Fibroblast of the aortic adventitia (primary cell): ENCODE results near the gene GRM8. TPM values are rescaled to one million over a fixed set of nuclear protein-coding genes. Genes with fewer than 3 reads are reported as not detected.
"Not testable (repeated sequence)": the region's sequence is repeated elsewhere in the genome, so short reads cannot be mapped to it uniquely, and the experiment has no call there.

Experiments
- DNase-seq: peaks from one replicate; pipeline ENCODE4 v3.0.0-alpha.2; 2010; ENCODE audit warnings: low read depth
- H3K4me3 ChIP-seq: 2 replicates; pipeline ENCODE4 v1.5.1; 2011; ENCODE audit warnings: low read depth, mild to moderate bottlenecking, control low read depth, low read length, moderate library complexity
- CTCF ChIP-seq: IDR thresholded peaks from 2 replicates; pipeline ENCODE4 v1.5.1; 2011; ENCODE audit warnings: mild to moderate bottlenecking, low read length, control low read depth, inconsistent platforms; ENCODE audit not compliant: insufficient read depth
- total RNA-seq: library from RNA; depleted of rRNA; stranded (reverse); fragments of >200 nt; gene quantifications from 2 replicates; pipeline ENCODE4 v1.2.3, GENCODE V29; 2012; ENCODE audit warnings: low replicate concordance

GRM8 gene
- total RNA-seq, 1 donor = 0.36 TPM

- no peak overlapping the region for H3K4me3 ChIP-seq
- no peak for TF ChIP-seq CTCF
- DNase-seq = no peak
Observed at GRCh38 chr7:126840869-126841268, 411.9 kb downstream of the GRM8 start.

- TF ChIP-seq CTCF = no peak
Observed at GRCh38 chr7:126839624-126840023, 413.1 kb downstream of the GRM8 start.

GRCh38 chr7:126838194-126838593, 414.5 kb downstream of the GRM8 start:
- no peak for DNase-seq
- no peak overlapping the region for H3K4me3 ChIP-seq
- TF ChIP-seq CTCF = no peak

More at GRCh38 chr7:126839624-126840023, 413.1 kb downstream of the GRM8 start:
- no peak overlapping the region for H3K4me3 ChIP-seq
- DNase-seq = no peak

- DNase-seq, H3K4me3 ChIP-seq: not testable (repeated sequence)
Observed at GRCh38 chr7:126831241-126831640, 421.5 kb downstream of the GRM8 start.

- DNase-seq = no peak
- TF ChIP-seq CTCF = no peak
- no peak overlapping the region for H3K4me3 ChIP-seq
Observed at GRCh38 chr7:126820925-126821324, 431.8 kb downstream of the GRM8 start.

- no peak for TF ChIP-seq CTCF
- H3K4me3 ChIP-seq = no peak overlapping the region
- no peak for DNase-seq
Observed at GRCh38 chr7:126819197-126819484, 433.6 kb downstream of the GRM8 start.

- H3K4me3 ChIP-seq = no peak overlapping the region
- DNase-seq = no peak
- TF ChIP-seq CTCF = no peak
Observed at GRCh38 chr7:126818393-126819196, 434.1 kb downstream of the GRM8 start.
